Measurements from ENCODE around the gene CCDC120. TPM values are rescaled to one million over a fixed set of nuclear protein-coding genes. Genes with fewer than 3 reads are reported as not detected.

Gene CCDC120
- total RNA-seq, 2 donors from 2014 or later = 12.3 to 15.0 TPM

DNA sequence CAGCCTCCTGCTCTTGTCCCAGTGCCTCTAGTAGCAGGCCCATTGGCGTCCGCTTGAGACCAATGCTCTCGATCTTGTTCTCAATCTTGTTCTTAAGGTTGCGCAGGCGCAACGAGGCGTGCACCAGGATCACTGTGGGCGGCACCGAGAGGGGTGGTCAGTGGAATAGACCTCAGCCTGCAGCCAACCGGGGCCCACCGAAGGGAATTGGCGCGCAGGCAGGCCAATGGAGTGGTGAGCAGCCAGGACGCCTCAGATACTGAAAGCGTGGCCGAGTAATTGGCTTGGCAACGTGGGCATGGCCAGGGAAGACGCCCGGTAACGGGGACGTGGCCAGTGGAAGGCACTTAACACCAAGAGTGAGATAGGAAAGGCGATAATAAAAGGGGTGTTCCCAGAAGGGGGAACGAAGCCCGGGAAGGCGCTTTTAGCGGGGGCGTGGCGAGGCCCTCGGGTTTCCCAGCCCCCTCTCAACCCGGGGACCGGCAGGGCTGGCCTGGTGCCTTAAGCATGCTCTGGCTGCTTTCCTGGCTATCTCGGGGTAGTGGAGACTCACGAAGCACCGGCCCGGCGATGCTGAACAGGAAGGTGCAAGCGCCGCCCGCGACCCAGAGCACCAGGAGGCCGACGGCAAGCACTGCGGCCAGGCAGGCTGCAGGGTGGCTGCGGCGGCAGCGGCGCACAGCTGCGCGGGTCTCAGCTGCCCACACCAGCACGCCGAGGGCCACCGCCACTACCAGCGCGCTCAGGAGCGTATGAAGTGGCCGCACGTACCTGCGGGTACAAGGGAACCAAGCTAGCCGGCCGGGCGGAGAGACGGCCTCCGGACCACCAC is 13.3 kb downstream of the CCDC120 start:
- H3K4me3 ChIP-seq = peak overlapping the region in 1 of 2 donors; percentile 25
- intact Hi-C loops (cut with DNase I) = no loop called here
- H3K27ac ChIP-seq = peak overlapping the region; percentile 19 to 33
- no peaks in the 10 kb centered on the region for H3K9me3 ChIP-seq
- WGBS = 23% methylated on average over 28 of the region's 63 CpGs
- H3K4me1 ChIP-seq (replicated peaks) = no peaks in the 10 kb centered on the region
- TF ChIP-seq CTCF (IDR thresholded peaks at IDR 0.05) (no peak), POLR2AphosphoS5 (IDR thresholded peaks at IDR 0.05) (peak; percentile 46), POLR2A (IDR thresholded peaks at IDR 0.05) (no peak)
- DNase-seq (ENCODE audit: low spot score) = peak; percentile 75
- no peaks in the 10 kb centered on the region for H3K27me3 ChIP-seq (replicated peaks; ENCODE audit: insufficient read depth)
- no peaks in the 10 kb centered on the region for H3K36me3 ChIP-seq

GRCh38 chrX:49072712-49073095 is 13.9 kb downstream of the CCDC120 start:
- DNase-seq (ENCODE audit: low spot score) = no peak
- Histone ChIP-seq H3K4me3 (peak overlapping the region in 1 of 2 donors; percentile 25), H3K9me3 (no peaks in the 10 kb centered on the region), H3K4me1 (replicated peaks) (no peaks in the 10 kb centered on the region), H3K27ac (peak overlapping the region in 1 of 2 donors; percentile 19), H3K36me3 (no peaks in the 10 kb centered on the region), H3K27me3 (replicated peaks; ENCODE audit: insufficient read depth) (no peaks in the 10 kb centered on the region)
- no peak for TF ChIP-seq POLR2A (IDR thresholded peaks at IDR 0.05)
- TF ChIP-seq POLR2AphosphoS5 (IDR thresholded peaks at IDR 0.05) = no peak
- no peak for TF ChIP-seq CTCF (IDR thresholded peaks at IDR 0.05)
- intact Hi-C loops (cut with DNase I) = no loop called here
- WGBS = 10% methylated on average over 10 of the region's 10 CpGs

DNA sequence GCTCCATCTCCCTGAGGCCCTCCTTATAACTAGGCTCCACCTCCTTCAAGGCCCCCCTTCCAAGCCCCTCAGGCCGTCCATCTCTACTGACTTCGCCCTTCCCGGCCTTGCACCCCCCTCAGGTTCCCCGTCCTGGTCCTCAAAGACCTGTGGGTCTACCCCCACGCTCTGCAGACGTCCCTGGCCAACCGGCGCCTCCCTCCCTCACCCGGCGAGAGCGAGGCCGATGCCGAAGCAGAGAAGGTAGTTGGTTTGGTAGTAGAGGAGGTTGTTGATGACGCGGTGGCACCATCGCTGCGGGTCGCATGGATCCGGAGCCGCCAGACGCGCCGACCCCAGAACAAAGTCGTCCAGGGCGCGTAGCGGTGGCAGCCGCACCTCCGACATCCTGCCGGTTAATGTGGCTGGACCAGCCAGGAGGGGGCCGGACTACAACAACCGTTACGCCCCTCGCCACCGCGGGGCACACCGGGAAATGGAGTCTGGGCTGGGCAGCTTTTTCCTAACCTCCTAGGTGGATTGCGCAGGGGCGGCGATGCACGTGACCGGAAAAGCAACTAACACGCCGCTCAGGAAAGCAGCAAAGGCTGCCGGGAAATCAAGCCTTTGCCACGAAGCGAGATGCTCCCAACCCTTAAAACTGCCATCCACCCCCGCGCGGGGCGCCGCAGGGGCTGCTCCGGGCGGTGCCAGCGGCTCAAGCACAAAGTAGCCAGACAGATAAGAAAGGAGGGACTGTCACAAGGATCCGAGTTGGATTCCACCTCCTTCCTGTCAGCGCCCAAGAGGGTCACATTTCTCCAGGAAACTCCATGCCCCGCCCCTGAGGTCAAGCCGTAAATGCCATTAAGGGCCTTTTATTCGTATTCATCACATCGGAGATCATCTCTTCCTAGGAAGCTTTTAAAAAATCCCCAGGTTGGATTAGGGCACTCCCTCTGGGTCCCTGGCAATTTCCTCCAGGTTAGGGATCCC is 15.1 kb downstream of the CCDC120 start, which contains the start of gene PRAF2:
PRAF2 (minus strand) TSS at position 402 of the 975 bp plus-strand sequence; CDS start at position 387, 15 bp downstream.
- intact Hi-C loops (cut with DNase I) = no loop called here
- Histone ChIP-seq H3K36me3 (no peaks in the 10 kb centered on the region), H3K27me3 (replicated peaks; ENCODE audit: insufficient read depth) (no peaks in the 10 kb centered on the region), H3K4me3 (peak within 1 kb of the TSS; percentile 31 to 34), H3K4me1 (replicated peaks) (no peaks in the 10 kb centered on the region), H3K9me3 (no peaks in the 10 kb centered on the region), H3K27ac (peak within 1 kb of the TSS; percentile 42 to 58)
- 2% methylated on average over 25 of the region's 61 CpGs for WGBS
- peak; percentile 91 for DNase-seq (ENCODE audit: low spot score)
- TF ChIP-seq POLR2AphosphoS5 (IDR thresholded peaks at IDR 0.05) (peak; percentile 96), CTCF (IDR thresholded peaks at IDR 0.05) (peak in 1 of 4 experiments; percentile 40), POLR2A (IDR thresholded peaks at IDR 0.05) (peak; percentile 57)

DNA sequence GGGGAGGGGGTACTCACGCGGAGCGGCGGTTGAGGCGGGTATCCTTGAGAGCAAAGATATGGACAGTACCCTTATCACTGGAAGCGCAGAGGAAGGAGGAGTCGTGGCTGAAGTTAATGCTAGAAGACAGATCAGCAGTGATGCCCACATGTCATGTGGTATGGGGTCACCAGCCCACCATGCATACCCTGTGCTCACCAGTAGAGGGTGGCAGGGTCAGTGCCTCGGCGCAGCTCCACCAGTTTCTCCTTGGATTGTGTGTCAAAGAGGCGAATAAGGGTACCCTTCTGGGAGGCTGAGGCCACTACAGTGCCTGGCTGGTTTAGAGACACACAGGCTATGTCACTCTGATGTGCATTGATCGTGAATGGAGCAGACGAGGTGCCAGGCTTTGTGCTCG is 16.5 kb downstream of the CCDC120 start:
- Histone ChIP-seq H3K36me3 (no peaks in the 10 kb centered on the region), H3K4me3 (no peak overlapping the region), H3K27me3 (replicated peaks; ENCODE audit: insufficient read depth) (no peaks in the 10 kb centered on the region), H3K9me3 (no peaks in the 10 kb centered on the region), H3K4me1 (replicated peaks) (no peaks in the 10 kb centered on the region), H3K27ac (no peak overlapping the region)
- intact Hi-C loops (cut with DNase I) = no loop called here
- DNase-seq (ENCODE audit: low spot score) = no peak
- WGBS = 78% methylated on average over 13 of the region's 13 CpGs
- no peak for TF ChIP-seq POLR2A (IDR thresholded peaks at IDR 0.05)
- no peak for TF ChIP-seq CTCF (IDR thresholded peaks at IDR 0.05)
- TF ChIP-seq POLR2AphosphoS5 (IDR thresholded peaks at IDR 0.05) = no peak

Measured in prostate gland (tissue), 2 donors.